PC-3 (cell line): ENCODE results near the gene BMP5. TPM values are rescaled to one million over a fixed set of nuclear protein-coding genes. Genes with fewer than 3 reads are reported as not detected.

Source experiments
- ATAC-seq: fragments of 200-7000 bp; cut with Tn5 transposase; 2 replicates; pipeline ENCODE4 v1.9.1; 2020; ENCODE audit warnings: mild to moderate bottlenecking, moderate library complexity
- BruUV-seq: library from RNA; stranded (reverse); fragments of 400-500 nt; replicated peaks from 2 replicates; lab custom pipeline; 2021; lab: Mats Ljungman, UMichigan
- CTCF ChIA-PET: fragments of 300-600 bp; sonication (Branson Sonifier 250); formaldehyde crosslinking; loops from one replicate; lab custom pipeline; 2022; ENCODE audit warnings: antibody characterized with exemption; lab: Charles Lee
- POLR2A ChIA-PET: fragments of 300-600 bp; sonication (Branson Sonifier 250); formaldehyde crosslinking; loops from one replicate; lab custom pipeline; 2022; ENCODE audit warnings: antibody characterized with exemption; ENCODE audit not compliant: unreplicated experiment; lab: Charles Lee
- DNase-seq: peaks from one replicate; pipeline ENCODE4 v3.0.0-alpha.2; 2015
- H2AFZ ChIP-seq: fragments of 300-600 bp; sonication (generic); 2 replicates; pipeline ENCODE4 v1.6.0; 2016; ENCODE audit warnings: antibody characterized with exemption, low read length
- H3F3A ChIP-seq: fragments of 300-600 bp; sonication (generic); one replicate; pipeline ENCODE4 v1.6.0; 2017; ENCODE audit warnings: antibody characterized with exemption, low read length, control low read depth, mild to moderate bottlenecking; ENCODE audit not compliant: unreplicated experiment
- H3K27ac ChIP-seq: fragments of 300-600 bp; sonication (generic); 2 replicates; pipeline ENCODE4 v1.5.1; 2016; ENCODE audit warnings: mild to moderate bottlenecking, low read length
- H3K27me3 ChIP-seq: fragments of 300-600 bp; sonication (generic); 2 replicates; pipeline ENCODE4 v1.6.1; 2016; ENCODE audit warnings: low read length, mixed read lengths
- H3K36me3 ChIP-seq: fragments of 300-600 bp; sonication (generic); 2 replicates; pipeline ENCODE4 v1.6.1; 2016; ENCODE audit warnings: low read depth, mixed run types, low read length, mixed read lengths
- H3K4me1 ChIP-seq: fragments of 300-600 bp; sonication (generic); 2 replicates; pipeline ENCODE4 v1.5.1; 2016; ENCODE audit warnings: low read length; ENCODE audit not compliant: insufficient read depth
- H3K4me2 ChIP-seq: fragments of 300-600 bp; sonication (generic); 2 replicates; pipeline ENCODE4 v1.6.0; 2016; ENCODE audit warnings: low read length
- H3K4me3 ChIP-seq: fragments of 300-600 bp; sonication (generic); 2 replicates; pipeline ENCODE4 v1.5.1; 2016; ENCODE audit warnings: mild to moderate bottlenecking, low read length, mixed read lengths
- H3K79me2 ChIP-seq: fragments of 300-600 bp; sonication (generic); 2 replicates; pipeline ENCODE4 v1.6.1; 2017; ENCODE audit warnings: low read length, mixed read lengths
- H3K9ac ChIP-seq: fragments of 300-600 bp; sonication (generic); 2 replicates; pipeline ENCODE4 v1.6.0; 2016; ENCODE audit warnings: mild to moderate bottlenecking, low read length
- H3K9me2 ChIP-seq: fragments of 300-600 bp; sonication (generic); replicated peaks from 2 replicates; pipeline ENCODE4 v1.6.1; 2016; ENCODE audit warnings: mixed run types, low read length, mixed read lengths
- H3K9me3 ChIP-seq: fragments of 300-600 bp; sonication (generic); 2 replicates; pipeline ENCODE4 v1.6.1; 2016; ENCODE audit warnings: low read length, mixed read lengths
- H4K20me1 ChIP-seq: fragments of 300-600 bp; sonication (generic); 2 replicates; pipeline ENCODE4 v1.6.1; 2016; ENCODE audit warnings: low read length, mixed read lengths
- EZH2 ChIP-seq: fragments of 300-600 bp; sonication (generic); IDR thresholded peaks from one replicate; pipeline ENCODE4 v1.6.1; 2017; ENCODE audit warnings: antibody characterized with exemption, mild to moderate bottlenecking, low read length; ENCODE audit not compliant: unreplicated experiment
- EZH2phosphoT487 ChIP-seq: fragments of 300-600 bp; sonication (generic); IDR thresholded peaks from 2 replicates; pipeline ENCODE4 v1.6.1; 2018; ENCODE audit warnings: mild to moderate bottlenecking, antibody characterized with exemption, low read length, borderline replicate concordance
- intact Hi-C: fragments of 100-400 bp; cut with micrococcal nuclease; formaldehyde crosslinking; loops from 2 replicates; pipeline ENCODE4 v1.9.0; 2023
- total RNA-seq: library from RNA; depleted of rRNA; stranded (reverse); fragments of >200 nt; gene quantifications from 2 replicates; pipeline ENCODE4 v1.2.3, GENCODE V29; 2014
- TF ChIP-seq, protein P1 (sequence below): fragments of 300-600 bp; sonication (generic); conservative IDR thresholded peaks from 2 replicates; pipeline ENCODE4 v1.5.1; 2017; ENCODE audit warnings: antibody characterized with exemption, low read depth, mild to moderate bottlenecking, low read length

BMP5 gene
- total RNA-seq, 1 experiment from 2014 or later: not detected

DNA sequence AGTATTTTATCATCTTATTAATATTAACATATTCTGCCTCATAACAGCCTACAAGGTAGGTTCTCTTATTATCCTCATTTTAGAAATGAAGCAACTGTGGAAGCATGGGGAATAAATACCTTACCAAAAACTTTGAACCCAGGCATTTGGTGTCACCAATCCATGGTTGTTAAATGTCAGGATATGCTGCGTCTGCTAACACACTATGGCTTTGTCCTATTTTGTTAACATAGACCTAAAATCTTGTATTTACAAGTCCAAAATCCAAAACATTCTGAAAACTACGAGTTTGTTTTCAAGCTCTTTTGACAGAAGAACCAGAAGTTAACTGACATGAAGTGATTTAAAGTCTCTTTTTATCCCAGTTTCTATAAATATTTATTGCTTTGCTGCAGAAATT is 53.4 kb downstream of the BMP5 start:
- Histone ChIP-seq H3K79me2 (no peaks in the 10 kb centered on the region), H3K4me2 (no peak overlapping the region), H3F3A (no peaks in the 10 kb centered on the region), H4K20me1 (no peaks in the 10 kb centered on the region), H2AFZ (no peak overlapping the region), H3K4me3 (no peak overlapping the region), H3K27ac (no peak overlapping the region), H3K27me3 (no peaks in the 10 kb centered on the region), H3K9ac (no peak overlapping the region), H3K9me3 (no peaks in the 10 kb centered on the region), H3K9me2 (no peaks in the 10 kb centered on the region), H3K4me1 (peaks cover 11% of the 10 kb centered on the region), H3K36me3 (no peaks in the 10 kb centered on the region)
- TF ChIP-seq, protein P1, sequence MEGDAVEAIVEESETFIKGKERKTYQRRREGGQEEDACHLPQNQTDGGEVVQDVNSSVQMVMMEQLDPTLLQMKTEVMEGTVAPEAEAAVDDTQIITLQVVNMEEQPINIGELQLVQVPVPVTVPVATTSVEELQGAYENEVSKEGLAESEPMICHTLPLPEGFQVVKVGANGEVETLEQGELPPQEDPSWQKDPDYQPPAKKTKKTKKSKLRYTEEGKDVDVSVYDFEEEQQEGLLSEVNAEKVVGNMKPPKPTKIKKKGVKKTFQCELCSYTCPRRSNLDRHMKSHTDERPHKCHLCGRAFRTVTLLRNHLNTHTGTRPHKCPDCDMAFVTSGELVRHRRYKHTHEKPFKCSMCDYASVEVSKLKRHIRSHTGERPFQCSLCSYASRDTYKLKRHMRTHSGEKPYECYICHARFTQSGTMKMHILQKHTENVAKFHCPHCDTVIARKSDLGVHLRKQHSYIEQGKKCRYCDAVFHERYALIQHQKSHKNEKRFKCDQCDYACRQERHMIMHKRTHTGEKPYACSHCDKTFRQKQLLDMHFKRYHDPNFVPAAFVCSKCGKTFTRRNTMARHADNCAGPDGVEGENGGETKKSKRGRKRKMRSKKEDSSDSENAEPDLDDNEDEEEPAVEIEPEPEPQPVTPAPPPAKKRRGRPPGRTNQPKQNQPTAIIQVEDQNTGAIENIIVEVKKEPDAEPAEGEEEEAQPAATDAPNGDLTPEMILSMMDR: no peak
- TF ChIP-seq EZH2 (no peak), EZH2phosphoT487 (no peak)
- intact Hi-C loops: no loop called here
- no TSS peak for BruUV-seq
- no peak for DNase-seq
- ChIA-PET CTCF (no interaction called here), POLR2A (no interaction called here)
- ATAC-seq: no peak

DNA sequence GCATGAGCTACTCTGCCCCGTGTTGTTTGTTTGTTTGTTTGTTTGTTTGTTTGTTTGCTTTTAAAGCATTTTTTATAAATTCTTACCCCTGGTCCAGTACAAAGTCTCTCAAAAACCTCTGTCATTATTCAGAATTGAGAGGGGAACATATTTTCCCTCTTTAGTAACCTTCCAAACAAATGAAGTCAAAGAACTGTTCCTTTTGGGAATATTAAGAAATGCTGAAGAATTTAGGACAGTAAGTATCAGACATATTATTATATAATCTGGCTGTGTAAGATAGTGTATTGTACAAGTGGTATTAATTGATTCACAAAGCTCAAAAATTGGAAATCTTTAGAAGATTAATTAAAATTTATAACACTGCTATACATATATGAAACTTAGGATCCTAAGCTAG is 54.7 kb downstream of the BMP5 start:
- intact Hi-C loops: no loop called here
- DNase-seq (no peak), ATAC-seq (no peak)
- Histone ChIP-seq H4K20me1 (no peaks in the 10 kb centered on the region), H3K9ac (no peak overlapping the region), H3K4me3 (no peak overlapping the region), H3K4me2 (no peak overlapping the region), H3K27me3 (no peaks in the 10 kb centered on the region), H3K27ac (no peak overlapping the region), H3K9me3 (no peaks in the 10 kb centered on the region), H2AFZ (no peak overlapping the region), H3K36me3 (no peaks in the 10 kb centered on the region), H3F3A (no peaks in the 10 kb centered on the region), H3K9me2 (no peaks in the 10 kb centered on the region), H3K79me2 (no peaks in the 10 kb centered on the region), H3K4me1 (peaks cover 5% of the 10 kb centered on the region)
- no TSS peak for BruUV-seq
- CTCF ChIA-PET: no interaction called here
- TF ChIP-seq EZH2: no peak
- no peak for TF ChIP-seq EZH2phosphoT487
- POLR2A ChIA-PET: no interaction called here

DNA sequence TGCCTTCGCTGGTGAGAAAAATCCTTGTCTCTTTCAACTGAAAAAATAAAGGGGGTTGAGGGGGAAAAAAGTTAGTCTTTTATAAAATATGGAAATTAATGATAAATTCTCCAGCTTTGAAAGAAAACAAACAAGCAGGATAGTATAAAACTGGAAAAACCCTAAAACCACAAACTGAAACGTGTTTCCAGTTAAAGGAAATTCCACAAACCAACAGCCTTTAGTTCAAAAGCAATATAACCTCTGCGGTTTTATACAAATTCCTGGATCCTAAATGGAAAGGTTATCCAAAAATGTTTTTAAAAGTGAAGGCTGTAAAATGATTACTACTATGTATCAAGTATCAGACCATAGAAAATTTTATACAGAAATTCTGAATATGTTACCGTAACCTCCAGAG is 55.6 kb downstream of the BMP5 start:
- Histone ChIP-seq H3K27me3 (no peaks in the 10 kb centered on the region), H3K36me3 (no peaks in the 10 kb centered on the region), H3K9ac (no peak overlapping the region), H3K79me2 (no peaks in the 10 kb centered on the region), H3K9me2 (no peaks in the 10 kb centered on the region), H3F3A (no peaks in the 10 kb centered on the region), H3K9me3 (no peaks in the 10 kb centered on the region), H2AFZ (no peak overlapping the region), H3K4me1 (no peaks in the 10 kb centered on the region), H3K27ac (no peak overlapping the region), H4K20me1 (no peaks in the 10 kb centered on the region), H3K4me3 (no peak overlapping the region), H3K4me2 (no peak overlapping the region)
- POLR2A ChIA-PET: no interaction called here
- no peak for ATAC-seq
- intact Hi-C loops: no loop called here
- CTCF ChIA-PET: no interaction called here
- DNase-seq: no peak
- TF ChIP-seq EZH2phosphoT487 (no peak), EZH2 (no peak)
- TF ChIP-seq, protein P1: no peak
- no TSS peak for BruUV-seq
